NCI-H1092 (cell line): ENCODE measurements around the gene RBPMS2.
"Not testable (repeated sequence)": the region's sequence is repeated elsewhere in the genome, so short reads cannot be mapped to it uniquely, and the experiment has no call there.

Experiments used
- DNase-seq: peaks from one replicate; lab custom pipeline; 2025; lab: John Stamatoyannopoulos, UW

Gene RBPMS2

DNA sequence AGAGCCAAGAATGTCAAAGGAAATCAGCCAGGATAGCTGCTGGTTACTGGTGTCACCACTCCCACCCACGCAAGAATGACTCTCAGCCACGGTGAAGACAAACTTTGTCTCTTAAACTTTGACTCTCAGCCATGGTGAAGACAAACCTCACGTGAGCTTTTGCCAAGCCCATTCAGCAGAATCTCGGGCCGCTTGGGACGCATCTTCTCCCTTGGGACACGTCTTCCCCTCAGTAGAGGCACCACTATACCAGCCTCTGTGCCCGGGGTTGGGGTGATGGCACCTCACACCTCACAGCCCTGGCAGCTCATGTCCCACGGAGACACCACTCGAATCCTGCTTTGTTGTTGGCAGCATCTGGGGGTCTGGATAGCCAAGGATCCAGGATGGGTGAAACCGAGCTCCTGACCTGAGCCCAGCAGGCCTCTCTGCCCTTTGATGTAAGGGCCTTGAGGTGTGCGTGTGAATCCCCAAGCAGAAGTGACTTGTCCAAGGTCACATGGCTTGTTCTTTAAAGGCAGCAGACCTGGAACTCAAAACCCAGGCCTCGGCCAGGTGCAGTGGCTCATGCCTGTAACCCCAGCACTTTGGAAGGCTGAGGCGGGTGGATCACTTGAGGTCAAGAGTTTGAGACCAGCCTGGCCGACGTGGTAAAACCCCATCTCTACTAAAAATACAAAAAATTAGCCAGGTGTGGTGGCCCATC, 21.8 kb downstream of the RBPMS2 start:
- no peak for DNase-seq

DNA sequence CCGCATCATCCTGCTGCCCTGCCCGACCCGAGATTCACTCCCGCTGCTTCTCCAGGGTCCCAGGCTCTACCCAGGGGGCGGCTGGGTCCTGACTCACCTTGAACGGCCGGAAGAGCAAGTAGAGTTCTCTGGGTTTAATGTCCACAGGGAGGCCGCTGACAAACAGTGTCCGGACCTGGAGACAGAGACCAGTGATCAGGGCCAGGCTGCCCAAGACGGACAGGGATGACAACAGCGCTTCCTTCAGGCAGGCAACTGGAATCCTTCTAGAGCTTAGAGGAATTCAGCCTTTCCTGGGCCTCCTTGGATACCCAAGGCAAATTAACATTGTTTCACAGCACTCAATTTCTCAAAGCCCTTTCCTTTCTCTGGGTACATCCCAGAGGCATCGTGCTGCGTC, 23.9 kb downstream of the RBPMS2 start:
- DNase-seq = no peak

DNA sequence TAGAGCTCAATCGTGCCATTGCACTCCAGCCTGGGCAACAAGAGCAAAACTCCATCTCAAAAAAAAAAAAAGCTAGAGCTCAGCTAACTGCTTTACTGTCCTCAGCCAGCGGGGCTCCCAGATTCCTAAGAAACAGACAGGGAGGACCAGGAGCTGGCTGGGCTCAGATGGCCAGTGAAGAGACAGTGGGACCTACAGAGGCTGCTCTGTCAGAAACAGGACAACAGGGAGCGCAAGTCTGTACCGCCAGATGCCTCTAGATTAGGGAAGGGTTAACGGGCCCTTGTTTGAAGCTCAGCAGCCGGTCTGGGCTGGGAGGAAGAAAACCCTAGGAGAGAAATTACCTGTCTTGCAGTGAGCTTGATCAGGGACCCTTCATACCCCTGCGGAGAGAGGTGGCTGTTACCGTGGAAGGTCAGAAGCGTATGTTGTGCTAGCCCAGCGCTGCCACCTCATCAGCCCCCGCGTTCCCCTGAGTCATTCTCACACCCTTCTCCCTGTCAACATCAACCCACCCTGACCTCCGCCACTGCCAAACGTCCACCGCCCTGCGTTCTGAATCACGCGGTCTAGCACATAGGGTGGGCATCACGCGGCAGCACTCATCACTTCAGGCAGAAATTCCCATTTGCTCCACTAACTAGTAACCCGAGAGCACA, 25.3 kb downstream of the RBPMS2 start:
- no peak for DNase-seq

DNA sequence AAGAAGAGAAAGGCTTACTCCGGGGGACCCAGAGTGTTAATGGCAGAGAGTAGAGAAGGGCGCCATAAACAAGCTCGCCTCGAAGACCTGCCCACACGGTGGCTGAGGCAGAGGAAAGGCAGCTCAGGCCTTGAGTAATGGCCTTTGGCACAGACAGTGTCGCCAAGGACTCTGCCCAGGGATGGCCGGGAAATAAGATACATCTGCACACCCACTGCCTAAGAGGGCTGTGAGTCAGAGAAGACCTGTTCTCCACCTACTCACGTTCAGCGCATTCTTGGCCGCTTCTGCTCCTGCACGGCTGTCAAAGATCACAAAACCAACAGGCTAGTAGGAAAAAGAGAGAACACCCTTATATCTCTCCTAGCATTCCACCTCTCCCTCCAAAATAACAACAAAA, 26.2 kb downstream of the RBPMS2 start:
- no peak for DNase-seq

DNA sequence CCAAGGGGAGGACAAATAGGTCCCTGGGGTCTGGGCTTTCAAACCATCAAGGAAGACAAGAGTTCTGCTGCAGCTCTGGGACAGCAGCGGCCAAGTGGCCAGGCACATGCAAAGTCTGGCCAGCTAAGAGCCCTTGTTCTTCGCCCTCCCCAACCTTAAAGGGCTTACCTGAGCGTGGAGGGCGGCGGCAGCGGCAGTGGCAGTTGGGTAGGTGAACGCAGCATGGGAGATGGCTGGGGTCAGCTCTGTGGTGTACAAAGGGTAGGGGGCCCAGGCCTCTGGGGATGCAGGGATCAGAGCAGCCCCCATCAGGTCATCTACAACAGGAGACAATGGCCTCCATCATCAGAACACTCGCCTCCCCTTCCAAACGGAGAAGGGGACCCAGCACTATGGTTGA, 27.1 kb downstream of the RBPMS2 start:
- no peak for DNase-seq

DNA sequence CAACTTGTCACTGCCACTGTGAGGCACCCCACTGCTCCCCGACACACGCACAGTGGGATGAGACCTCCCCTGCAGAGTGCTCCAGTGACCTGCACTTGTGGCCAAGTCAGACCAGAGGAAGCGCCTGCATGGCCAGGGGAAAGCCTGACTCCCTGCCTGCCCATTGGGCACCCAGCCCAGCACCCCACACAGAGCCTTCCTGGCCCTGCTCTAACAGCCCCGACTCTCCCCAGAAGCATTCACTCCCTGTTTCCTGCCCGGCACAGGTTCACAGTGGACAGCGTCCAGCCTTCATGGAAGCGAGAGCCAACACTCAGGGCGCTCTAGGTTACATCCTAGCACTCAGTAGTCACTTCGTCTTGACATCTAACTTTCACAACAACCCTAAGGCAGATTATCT, 27.8 kb downstream of the RBPMS2 start:
- no peak for DNase-seq

DNA sequence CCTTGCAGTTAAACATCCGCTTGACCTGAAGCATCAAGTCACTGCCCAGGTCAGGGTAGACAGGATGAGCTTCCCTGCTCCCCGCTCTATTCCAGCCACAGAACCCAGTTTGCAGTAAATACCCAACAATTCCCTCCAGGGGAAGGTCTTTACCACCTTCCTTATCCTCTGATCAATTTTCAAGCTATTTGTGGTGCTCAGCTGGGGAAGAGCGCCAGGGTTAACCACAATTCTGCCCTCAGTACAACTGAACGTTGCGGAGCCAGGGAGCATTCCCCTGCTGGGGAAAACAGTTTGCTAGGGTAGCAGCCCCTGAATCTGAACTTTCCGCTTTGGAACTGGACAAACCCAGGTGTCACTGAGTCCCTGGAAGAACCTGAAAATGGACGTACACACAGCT, 28.5 kb downstream of the RBPMS2 start:
- no peak for DNase-seq

DNA sequence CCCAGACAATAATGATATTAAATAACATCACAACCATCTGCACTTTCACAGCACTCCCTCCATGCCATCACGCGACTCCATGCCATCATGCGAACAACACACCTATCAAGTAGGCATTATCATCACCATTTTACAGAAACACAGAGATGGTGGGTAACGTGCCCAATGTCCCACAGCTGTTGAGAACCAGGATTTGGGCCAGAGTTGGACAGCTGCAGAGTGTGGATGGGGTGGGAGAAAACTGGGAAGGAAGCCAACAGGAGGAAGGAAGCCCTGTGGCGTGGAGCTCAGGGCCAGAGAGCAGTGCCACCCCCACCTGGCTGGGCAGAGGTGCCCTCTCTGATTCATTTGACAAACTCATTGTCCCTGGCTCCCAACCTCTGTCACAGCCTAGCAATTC, 29.0 kb downstream of the RBPMS2 start:
- no peak for DNase-seq

DNA sequence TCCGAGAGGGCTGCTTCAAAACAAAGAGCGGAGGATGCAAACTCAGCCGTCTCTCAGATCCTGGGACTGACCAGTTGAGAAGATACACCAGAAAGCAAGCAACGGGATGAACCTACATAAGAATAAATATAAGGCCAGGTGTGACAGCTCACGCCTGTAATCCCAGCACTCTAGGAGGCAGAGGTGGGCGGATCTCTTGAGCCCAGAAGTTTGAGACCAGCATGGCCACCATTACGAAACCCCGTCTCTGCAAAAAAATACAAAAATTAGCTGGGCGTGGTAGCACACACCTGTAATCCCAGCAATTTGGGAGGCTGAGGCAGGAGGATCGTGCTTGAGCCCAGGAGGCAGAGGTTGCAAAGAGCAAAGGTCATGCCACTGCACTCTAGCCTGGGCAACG, 31.7 kb downstream of the RBPMS2 start:
- DNase-seq = no peak

DNA sequence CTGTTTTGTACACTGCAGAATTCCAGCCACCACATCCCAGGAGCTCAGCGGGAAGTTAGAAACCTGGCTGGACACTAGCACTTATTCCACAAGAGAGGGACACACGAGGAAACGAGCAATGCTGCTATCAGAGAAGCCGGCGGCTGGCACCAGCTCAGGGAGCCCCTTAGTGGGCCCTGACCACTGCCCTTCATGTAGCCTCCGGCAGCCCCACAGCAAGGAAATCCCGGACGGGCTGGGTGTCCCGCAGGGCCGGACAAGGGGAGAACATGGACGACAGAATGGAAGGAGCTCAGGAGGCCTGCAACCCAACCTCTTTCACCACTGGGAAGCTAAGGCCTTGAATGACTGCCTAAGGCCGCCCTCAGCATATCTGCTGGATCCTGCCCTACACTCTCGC, 32.5 kb downstream of the RBPMS2 start:
- no peak for DNase-seq

DNA sequence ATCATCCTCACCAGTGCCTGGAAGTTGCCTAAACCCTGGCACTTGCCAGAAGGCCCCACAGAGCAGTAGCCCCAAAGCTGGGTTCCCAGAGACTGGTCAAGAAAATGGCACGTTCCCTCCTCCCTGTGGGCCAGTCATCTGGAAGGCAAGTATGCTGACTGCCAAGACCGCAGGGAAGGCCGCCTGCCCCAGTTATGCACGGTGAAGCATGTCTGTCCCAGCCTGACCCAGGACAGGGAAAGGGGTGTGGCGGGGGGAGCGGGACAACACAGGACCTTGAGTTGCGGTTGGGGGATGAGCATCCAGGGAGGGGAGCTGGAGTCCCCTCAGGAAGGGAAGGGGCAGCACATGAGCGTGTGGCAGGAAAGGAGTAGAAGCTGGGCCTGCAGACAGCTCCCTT, 33.0 kb downstream of the RBPMS2 start:
- no peak for DNase-seq

DNA sequence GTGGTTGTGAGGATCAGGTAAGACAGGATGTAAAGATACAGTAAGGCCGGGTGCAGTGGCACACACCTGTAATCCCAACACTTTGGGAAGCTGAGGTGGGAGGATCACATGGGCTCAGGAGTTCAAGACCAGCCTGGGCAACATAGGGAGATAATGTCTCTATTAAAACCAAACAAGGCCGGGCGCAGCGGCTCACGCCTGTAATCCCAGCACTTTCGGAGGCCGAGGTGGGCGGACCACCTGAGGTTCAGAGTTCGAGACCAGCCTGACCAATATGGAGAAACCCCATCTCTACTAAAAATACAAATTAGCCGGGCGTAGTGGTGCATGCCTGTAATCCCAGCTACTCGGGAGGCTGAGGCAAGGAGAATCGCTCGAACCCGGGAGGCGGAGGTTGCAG, 33.7 kb downstream of the RBPMS2 start:
- DNase-seq = not testable (repeated sequence)

DNA sequence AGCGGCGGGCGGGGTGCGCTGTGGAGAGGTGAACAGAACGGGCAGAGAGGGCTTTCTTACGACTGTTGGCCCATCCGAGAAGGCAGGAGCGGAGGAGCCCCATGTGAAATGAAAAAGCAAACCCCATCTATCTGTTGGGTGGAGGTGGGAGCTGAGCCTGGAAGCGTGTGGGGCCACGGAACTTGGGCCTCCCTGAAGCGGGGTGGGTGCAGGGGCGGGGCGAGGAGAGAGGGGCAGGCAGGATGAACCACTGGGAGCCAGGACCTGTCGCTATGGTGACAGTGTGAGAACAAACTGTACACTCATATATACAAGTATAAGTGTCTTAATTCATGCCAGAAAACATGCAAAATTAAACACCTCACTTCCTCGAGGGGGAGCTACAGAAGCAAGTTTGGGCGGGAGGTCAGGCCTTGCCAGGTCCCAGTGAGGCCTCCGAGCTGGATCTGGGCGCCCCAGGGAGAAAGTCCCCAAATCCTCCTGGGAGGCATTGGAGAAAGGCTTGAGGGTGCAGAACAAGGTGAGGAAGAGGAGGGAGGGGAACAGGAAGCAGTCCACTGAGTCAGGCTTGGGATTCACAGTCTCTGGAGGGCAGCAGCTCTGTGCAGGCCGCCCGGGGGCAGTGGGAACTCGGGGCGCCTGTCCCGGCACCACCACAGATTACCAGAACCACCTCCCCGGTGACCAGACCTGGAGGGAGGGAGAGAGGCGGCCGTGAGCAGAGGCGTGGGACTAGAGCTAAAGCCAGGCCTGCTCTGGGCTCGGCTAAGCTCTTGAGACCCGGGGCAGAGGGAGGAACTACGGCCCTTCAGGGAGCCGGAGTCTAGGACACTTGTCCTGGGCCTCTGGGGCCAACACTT, 34.8 kb downstream of the RBPMS2 start:
- no peak for DNase-seq

DNA sequence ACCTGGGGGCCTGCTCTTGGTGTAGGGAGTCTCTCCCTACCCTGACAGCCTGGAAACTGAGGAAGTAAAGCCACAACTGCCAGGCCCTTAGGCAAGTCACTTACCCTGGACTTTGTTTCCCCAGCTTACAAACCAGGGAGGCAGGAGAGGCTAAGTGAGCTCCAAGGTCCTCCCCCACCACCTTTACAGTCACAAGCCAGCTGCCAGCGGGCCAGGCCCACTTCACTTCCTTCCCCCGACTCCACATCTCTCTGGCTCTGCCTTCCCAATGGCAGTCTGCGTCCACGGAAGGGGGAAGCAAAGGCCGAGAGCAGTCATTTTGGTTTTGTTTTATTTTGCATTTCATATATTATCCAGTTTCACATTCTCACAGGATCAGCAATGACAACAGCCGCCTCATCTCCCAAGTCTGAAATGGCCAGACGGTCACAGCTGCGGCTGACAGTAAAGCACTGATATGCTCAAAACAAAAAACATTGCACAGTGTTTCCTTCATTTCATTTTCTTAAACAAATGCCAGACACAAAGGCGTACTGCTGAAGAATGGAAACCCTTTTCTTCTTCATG, 35.7 kb downstream of the RBPMS2 start:
- DNase-seq = no peak

DNA sequence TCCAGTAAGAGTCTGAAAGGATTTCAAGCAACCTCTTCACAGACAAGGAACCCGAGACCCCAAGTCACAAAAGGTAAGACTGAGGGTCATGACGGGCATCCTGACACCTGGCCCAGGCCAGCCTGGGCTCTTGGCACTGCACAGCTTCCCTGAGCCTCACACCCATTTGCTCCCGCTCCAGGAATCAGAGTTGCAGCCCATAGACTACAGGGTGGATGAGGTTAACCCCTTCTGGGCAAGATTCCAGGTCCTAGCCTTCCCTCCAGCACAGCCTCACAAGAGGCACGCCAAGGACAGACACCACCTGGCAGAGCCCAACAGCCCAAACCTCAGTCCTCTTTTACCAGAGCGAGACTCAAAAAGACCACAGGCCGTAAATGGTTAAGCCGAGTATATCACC, 36.2 kb downstream of the RBPMS2 start:
- DNase-seq = no peak

DNA sequence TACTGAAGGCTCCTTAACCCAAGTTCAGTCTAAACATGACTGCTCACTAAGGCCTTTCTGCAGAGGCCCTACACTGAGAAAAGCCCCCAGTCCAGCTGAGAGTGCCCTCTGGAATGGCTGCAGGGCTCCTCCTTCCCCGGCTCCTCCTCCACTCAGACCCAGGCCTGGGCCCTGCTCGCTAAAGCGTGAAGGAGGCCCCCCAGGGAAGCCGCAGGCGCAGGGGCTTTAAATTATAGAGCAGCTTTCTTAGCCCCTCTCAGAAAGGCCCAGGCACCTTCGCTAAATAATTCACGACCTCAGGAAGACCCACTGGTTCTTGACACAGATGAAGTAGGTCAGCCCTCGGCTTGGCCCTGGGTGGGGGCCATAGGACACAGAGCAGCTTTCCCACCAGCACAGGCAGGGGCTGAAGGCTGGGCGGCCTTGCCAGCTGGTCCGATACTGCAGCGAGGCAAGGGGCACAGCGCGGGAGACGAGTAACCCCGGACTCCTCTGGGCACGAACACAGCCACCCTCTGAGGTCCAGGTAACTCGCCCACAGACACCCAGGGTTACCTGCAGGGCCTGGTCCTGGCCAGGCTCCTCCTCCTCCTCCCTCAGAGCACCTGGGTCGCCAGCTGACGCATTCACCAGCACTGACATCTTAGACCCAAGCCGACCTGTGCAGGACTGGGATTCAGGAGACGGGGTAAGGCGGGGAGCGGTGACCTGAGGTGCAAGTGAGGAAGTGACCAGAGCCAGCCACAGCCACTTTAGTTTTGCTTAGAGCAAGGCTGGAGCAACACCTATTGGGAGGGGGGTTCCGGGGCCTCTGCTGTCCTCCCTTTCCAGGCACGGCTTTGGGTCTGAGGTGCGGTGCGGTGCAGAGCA, 36.9 kb downstream of the RBPMS2 start:
- no peak for DNase-seq

DNA sequence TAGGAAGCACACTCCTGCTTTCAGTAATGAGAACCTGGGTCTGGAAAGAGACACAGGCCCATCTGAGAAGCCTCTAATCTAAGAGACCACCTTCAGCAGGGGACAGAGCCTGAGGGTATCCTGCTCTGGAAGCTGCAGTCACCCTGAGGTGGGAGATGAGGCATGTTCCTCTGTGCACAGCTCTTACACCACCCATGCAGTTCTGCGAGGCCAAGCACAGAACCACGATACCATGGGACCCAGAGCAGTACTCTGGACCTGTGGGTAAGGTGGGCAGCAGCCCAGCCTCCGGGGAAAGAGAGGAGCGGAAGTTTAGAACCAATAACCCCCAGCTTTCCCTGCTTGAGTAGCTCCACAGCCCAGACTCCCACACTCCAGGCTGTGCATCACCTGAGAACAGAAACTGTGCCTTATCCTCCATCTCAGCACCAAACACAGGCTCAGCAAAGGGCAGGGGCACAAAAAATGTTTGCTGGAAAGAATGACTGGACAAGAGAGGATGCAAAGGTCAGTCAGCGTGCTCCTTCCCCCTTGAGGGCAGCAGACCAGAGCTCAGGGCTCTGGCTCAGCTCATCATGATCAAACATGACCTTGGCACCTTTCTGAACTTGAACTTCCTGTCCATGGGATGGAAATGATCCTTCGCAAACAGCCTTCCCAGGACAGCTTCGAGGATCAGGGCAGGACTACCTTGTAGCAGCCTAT, 43.1 kb downstream of the RBPMS2 start:
- DNase-seq = no peak

DNA sequence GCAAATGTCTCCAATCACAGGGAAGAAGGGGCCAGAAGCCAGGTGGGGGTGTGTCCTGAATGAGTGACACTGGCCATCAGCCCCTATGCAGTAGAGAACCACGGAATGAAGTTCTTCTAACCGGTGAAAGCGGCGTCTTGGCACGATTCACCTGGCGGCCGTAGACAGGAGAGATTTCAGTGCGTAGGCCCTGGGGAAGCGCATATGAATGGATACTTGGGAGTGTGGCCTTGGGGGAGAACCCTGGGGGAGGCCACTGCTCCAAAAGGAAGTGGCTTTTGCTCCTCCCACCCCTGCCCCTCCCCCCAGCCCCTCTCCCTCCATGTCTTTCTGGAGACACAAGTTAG, 43.6 kb downstream of the RBPMS2 start:
- no peak for DNase-seq

DNA sequence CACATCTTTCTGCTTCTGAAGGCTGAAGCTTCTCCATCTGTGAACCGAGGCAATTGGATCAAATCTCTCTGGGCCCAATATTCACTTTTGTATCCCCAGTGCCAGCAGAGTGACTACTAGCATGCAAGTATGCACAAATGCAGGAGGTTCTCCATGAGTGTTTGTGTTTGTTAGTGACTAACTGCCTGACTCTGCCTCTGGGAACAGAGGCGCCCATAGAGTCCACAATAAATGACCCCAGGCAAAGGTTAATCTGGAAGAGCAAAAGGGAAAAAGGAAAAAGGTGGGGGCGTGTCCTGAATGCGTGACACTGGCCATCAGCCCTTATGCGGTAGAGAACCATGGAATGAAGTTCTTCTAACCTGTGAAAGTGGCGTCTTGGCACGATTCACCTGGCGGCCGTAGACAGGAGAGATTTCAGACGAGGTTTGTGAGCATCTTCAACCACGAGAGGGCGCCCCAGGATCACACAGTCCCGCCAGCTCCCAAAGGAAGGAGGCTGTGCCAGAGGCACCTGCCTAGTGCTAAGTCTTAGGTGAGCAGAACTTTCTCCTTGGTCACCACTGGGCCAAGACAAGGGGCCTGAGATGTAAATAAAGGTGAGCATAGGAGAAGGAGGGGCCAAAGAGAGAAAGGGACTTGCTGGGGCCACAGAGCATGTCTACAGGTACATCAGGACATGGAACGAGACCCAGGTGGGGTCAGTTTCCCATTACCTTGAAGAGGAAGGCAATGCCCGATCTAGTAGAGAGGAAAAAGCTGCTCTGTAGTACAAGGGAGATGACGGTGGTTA, 44.2 kb downstream of the RBPMS2 start:
- DNase-seq = peak; percentile 46

DNA sequence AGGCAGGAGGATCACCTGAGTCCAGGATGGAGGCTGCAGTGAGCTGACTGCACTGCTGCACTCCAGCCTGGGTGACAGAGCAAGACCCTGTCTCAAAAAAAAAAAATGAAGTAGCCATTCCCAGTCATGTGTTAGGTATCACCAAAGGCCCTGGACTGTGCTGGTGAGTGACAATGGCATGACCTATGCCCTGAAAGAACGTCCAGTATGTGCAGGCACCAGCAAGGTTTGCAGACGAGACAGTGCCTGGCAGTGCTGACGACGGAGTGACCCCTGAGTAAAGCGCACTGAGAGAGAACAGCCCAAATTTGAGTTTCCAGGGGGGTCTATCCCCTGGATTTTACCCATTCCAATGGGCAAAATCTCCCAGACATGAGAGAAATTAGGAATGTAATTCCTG, 45.2 kb downstream of the RBPMS2 start:
- DNase-seq = no peak
